ENCODE data around the gene SNX20.

The SNX20 gene, protein sequence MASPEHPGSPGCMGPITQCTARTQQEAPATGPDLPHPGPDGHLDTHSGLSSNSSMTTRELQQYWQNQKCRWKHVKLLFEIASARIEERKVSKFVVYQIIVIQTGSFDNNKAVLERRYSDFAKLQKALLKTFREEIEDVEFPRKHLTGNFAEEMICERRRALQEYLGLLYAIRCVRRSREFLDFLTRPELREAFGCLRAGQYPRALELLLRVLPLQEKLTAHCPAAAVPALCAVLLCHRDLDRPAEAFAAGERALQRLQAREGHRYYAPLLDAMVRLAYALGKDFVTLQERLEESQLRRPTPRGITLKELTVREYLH

DNA sequence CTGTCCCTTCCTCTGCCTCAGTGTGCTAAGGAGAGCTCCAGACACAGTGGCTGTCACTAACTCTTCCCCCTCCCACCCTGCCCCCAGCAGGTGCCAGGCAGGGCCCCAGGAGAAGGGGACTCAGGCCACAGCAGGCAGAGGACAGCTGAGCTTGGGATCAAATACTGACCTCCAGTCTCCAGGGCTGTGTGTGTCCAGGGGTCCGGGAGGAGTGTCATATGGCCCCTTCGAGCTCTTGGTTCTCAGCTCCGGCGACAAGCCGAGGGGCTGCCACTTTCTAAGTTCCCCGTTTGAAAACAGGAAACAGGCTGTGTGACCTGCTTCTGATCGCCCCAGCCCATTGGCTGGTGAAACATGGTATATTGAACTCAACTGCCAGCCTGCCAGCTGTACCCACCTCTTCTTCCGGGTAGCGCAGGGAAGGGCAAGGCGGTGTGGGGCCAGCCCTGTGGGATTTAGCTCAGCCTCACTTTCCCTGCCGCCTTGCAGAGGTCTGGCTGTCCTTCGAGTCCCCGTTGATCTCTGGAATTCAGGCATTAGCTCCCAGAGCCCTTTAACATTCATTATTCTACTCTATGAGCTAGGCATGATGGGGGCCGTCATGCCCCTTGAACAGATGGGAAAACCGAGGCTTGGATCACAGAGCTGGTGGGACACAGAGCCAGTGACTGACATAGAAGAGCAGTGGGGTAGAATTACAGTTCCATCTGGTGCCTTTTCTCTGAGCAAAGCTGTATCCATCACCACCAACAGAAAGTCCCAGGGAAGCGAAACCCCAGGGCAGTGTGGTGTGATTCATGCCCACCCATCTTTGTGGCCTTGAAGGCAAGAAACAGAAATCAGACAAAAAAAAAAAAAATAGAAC is at the start of gene SNX20:
Gene SNX20, minus strand, starts transcription at position 292 of the 865 bp plus-strand sequence. CDS start 3,786 bp downstream, outside the sequence.
- no peak for DNase-seq

DNA sequence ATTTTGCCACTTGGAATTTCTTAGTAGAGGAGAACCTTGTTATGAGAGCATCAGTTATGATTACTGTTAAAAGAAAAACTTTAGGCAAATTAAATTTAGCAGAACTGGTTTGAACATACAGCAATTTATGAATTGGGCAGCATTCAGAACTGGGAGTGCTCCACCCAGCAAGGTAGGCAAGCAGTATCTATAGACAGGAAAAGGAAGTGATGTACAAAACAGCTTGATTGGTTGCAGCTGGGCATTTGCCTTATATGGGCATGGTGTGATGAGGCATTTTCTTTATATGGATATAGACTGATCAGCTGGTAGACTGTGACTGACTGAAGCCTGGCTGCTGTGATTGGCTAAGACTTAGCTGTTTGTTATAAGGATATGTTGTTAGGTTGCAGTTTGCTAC is 43.2 kb upstream of the SNX20 start:
- no peak for DNase-seq

DNA sequence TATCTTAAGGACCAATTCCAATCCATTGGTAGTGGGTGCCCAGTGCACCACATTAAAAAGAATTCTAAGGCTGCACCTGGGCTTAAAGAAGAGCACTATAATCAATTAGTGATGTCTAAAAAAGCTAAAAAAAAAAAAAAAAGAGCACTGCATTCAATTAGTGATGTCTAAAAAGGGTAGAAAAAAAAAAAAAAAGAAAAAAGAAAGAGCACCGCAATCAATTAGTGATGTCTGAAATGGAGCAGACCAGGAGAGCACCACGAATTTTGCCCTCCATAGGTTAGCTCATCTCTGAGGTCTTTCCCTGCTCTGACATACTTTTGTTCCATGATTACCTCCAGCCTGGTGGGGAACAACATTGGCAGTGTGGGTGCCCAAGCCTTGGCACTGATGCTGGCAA is 41.8 kb upstream of the SNX20 start:
- DNase-seq, result no peak

DNA sequence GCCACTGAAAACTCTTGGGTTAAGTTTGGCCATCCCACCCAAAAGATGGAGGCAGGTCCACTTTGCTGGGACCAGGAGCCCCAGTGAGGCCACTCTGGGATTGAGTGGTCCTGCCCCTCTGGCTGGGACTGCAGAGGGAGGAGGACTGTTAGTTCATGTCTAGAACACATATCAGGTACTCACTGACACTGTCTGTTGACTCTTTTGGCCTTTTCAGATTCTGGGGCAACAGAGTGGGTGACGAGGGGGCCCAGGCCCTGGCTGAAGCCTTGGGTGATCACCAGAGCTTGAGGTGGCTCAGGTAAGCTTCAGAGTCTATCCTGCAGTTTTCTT is 41.3 kb upstream of the SNX20 start:
- DNase-seq, result no peak

DNA sequence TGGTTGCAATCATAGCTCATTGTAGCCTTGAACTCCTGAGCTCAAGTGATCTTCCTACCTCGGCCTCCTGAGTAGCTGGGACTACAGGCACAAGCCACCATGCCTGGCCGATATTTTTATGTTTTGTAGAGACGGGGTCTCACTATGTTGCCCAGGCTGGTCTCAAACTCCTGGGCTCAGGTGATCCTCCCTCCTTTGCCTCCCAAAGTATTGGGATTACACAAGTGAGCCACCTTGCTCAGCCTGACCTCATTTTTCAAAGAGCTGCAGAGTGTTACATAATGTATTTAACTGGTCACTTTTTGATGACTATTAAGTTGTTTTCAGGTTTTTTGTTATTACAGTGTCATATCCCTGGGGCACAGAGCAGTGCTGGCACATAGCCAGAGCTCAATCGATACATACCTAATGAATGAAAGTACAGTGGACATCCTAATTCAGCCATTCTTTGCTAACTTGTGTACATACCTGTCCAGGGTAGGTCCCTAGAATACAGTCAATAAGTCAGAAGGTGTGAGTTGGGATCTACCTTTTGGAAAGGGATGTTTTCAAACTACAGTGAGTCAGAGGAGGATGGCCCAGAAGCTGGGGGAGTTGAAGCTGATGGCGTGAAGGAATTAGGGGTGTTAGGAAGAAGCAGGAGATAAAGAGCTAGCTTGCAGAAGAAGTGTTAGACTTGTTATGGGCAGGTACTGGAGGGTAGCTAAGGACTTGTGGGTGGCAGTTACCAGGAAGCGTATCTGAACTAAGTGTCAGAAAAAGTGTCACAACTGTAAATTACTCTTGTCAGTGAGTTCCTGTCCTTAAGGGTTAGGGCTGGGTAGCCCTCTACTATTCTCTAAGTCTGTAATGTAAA is 40.7 kb upstream of the SNX20 start:
- no peak for DNase-seq

DNA sequence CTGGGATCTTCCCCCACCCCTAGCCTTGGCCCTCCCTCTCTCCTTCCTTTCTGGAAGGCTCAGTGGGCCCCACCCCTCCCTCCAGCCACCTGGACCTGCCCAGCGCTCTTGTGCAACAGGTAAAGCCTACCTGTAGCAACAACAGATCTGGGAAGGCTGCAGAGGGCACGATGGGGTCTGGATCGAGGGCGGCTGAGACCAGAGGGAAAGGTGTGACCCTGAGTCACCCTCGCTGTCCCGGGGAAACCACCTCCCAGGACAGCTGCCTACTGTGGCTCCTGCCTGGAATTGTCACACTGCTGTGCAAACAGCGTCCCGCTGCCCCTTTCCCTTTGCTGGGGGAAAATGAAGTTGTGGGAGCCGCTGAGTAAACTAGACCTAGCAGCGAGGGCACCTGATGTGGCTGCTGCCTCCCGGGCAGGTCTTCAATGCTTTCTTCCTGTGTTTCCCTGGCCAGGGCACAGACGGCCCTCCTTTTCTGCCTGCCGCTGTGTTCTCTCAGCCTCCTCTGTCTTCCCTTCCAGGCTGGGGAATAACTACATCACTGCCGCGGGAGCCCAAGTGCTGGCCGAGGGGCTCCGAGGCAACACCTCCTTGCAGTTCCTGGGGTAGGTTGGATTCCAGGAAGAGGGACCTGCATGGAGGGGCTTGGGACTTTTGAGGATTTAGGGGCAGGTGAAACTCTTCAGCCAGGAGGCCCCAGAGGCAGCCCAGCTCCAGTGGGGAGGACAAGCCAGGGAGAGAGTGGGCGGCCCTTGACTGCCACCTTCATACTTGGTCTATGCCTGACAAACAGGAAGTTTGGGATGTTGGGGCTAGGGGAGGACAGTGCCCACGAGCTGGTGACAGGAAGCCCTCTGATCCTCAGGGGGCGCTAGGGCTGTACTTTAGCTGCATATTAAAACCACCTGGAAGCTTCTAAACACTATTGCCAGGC is 38.6 kb upstream of the SNX20 start:
- DNase-seq, result no peak

DNA sequence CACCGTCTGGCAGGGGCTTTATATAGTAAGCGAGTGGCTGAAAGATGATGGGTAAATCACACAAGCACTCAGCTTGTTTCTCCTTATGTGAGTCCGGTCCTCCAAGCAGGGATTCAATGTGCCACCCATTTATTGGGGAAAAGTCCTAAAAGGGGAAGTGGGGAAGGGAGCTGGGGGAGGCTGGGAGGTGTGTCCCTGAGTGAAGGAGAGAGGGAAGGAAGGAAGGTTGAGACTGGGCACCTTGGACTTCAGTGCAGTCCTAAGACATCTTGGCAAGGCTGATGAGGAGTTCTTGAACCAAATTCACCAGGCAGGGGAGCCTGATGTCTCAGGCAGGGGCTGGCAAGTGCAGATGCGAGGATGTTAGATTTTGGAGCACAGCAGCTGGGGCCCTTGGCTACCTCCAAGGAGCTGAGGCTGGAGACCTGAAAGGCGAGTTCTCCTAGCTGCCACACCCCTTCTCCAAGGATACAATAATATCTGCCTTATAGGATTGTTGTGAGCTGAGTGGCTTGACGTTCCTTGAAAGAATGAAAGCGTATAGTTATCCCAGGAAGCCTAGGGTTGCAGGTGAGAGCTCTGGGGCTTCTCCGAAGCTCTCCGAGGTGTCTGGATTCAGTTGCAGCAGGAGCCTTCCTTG is 37.8 kb upstream of the SNX20 start:
- DNase-seq, result no peak

DNA sequence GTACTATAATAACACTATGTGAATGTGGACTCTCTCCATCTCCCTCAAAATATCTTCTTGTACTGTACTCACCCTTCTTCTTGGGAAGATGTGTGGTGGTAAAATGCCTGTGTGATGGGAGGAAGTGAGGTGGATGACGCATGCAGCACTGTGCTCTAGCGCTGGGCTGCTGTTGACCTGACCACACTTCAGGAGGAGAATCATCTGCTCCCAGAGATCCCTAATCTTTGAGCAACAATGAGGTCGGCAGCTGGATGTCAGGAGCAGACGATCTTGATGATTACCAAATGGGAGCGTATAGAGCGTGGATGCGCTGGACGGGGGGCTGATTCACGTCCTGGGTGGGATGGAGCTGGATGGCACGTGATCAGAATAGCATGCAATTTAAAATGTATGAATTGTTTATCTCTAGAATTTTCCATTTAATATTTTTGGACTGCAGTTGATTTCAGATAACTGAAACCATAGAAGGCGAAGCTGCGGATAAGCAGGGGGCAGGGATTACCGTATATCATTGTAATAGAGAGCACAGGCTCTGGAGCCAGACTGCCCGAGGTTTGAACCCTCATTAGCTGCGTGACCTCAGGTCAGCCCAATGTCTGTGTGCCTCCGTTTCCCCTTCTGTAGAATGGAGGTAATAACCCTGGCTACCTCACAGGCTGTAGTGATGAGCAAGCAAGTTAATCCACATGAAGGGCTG is 37.1 kb upstream of the SNX20 start:
- DNase-seq, result no peak

DNA sequence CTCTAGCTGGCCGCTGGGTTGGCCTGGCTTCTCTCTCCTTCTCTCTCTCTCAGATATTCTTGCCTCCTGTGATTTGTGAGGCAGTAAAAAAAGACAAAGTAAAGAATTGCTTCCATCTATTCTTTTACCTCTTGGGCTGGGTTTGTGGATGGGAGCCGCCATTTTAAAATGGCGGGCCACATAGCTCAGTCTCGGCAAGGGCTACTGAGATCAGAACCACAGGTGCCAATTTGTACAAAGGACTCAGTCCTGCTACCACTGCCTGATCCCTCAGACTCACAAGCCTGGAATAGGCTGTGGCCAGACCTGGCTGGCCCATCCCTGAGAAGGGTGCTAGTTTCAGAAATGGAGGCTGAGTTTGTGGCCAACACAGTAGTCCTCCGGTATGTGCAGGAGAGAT is 36.4 kb upstream of the SNX20 start:
- no peak for DNase-seq

DNA sequence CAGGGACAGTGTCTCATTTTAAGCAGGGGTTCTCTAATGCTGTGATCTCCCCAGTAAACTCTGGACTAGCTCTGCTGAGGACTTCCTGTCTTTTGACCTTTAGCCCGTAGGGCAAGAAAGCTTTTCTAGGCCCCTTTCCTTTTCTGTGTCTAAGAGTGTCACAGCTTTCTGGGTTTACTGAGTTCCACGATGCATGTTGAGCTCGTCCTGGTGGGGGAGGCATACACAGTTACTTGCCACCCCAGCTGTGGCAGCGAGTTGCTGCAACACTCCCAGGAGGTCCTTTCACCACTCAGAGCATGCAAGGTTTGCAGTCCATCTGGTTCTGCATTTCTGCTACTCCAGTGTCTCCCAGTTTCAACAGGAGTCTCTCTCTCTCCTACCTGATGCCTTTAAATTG is 36.0 kb upstream of the SNX20 start:
- DNase-seq, result no peak

DNA sequence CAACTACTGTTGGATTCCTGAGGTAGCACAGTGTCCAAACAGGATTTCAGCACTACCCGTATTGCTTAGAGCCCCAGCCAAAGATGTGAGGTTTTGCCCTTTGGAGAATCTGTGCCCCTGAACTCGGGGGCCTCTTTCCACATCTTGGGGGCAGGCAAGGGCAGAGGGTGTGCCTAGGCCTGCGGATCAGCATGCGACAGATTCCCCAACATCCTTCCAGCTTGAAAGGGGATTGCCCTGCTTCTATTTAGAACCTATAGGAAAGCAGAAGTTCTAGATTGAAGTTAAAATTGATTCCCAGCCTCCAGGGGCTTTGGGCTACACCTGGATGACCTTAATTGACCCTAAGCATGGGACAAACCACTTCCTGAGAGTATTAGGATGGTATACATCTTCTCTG is 31.8 kb upstream of the SNX20 start:
- DNase-seq, result no peak

DNA sequence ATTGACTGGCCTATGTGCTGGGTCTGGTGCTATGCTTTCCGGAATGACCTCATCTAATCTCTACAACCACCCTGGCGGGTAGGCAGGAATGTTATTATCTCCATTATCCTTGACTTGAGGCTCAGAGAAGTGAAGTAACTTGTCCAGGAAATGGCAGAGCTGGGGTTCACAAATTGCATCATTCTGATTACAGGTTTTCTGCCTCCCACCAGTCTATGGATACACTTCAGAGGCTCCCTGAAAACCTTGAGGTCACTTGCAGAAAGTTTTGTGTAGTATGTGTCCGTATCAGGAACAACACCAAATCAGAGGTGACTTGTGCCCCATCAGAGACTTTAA is 31.4 kb upstream of the SNX20 start:
- no peak for DNase-seq

DNA sequence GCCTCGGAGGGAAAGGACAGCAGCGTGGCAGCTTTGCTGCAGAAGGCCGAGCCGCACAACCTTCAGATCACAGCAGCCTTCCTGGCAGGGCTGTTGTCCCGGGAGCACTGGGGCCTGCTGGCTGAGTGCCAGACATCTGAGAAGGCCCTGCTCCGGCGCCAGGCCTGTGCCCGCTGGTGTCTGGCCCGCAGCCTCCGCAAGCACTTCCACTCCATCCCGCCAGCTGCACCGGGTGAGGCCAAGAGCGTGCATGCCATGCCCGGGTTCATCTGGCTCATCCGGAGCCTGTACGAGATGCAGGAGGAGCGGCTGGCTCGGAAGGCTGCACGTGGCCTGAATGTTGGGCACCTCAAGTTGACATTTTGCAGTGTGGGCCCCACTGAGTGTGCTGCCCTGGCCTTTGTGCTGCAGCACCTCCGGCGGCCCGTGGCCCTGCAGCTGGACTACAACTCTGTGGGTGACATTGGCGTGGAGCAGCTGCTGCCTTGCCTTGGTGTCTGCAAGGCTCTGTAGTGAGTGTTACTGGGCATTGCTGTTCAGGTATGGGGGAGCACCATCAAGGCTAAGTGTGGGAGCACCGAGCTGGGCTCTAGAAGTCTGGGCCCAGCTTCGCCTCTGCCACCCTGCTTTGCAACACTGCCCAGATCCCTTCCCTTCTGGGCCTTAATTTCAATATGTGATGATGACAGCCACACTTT is 30.9 kb upstream of the SNX20 start:
- DNase-seq, result peak; percentile 56

DNA sequence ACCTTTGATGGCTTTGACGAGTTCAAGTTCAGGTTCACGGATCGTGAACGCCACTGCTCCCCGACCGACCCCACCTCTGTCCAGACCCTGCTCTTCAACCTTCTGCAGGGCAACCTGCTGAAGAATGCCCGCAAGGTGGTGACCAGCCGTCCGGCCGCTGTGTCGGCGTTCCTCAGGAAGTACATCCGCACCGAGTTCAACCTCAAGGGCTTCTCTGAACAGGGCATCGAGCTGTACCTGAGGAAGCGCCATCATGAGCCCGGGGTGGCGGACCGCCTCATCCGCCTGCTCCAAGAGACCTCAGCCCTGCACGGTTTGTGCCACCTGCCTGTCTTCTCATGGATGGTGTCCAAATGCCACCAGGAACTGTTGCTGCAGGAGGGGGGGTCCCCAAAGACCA is 29.9 kb upstream of the SNX20 start:
- DNase-seq, result no peak

DNA sequence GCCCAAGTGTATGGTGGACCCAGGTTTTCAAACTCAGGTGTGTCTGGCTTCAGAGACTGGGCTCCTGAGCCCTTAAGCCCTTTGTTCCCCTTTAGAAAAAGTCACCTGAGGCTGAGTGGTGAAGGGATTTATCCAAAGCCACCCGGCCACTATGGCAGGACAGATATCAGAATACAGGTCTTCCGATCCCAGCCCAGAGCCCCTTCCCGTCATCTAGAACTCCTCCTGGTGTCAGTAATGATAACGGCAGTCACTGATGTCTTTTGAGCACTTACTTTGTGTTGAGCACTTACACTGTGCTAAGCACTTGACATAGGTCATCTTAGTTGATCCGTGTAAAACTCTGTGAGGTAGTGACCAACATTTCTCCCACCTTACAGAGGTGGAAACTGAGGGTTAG is 28.9 kb upstream of the SNX20 start:
- no peak for DNase-seq

DNA sequence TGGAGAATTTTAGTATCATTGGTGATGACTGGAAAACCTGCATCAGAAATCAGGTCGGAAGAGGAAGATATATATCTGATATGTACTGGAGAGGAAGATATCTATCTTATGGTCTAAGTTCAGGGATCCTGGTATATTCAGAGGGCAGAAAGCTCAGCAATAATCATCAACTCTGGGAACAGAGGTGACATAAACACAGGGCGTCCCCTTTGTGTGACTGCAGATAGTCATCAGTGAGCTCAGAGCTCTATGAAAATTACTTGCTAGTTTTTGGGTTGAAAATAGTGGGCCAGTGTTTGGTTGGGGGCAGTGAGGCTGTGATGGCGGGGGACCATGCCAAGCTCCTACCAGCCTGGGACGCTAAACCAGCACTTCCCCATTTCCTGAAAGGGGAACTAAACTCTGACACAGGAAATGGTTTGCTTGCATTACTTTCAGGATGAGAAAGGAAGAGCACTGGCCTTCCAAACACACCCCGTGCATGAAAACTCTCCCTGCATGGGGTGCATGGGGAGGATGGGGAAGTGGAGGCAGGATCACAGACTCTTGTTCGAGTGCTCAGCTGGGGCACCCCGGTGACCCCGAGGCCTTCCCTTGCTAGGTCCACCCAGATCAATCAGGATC is 28.1 kb upstream of the SNX20 start:
- no peak for DNase-seq

DNA sequence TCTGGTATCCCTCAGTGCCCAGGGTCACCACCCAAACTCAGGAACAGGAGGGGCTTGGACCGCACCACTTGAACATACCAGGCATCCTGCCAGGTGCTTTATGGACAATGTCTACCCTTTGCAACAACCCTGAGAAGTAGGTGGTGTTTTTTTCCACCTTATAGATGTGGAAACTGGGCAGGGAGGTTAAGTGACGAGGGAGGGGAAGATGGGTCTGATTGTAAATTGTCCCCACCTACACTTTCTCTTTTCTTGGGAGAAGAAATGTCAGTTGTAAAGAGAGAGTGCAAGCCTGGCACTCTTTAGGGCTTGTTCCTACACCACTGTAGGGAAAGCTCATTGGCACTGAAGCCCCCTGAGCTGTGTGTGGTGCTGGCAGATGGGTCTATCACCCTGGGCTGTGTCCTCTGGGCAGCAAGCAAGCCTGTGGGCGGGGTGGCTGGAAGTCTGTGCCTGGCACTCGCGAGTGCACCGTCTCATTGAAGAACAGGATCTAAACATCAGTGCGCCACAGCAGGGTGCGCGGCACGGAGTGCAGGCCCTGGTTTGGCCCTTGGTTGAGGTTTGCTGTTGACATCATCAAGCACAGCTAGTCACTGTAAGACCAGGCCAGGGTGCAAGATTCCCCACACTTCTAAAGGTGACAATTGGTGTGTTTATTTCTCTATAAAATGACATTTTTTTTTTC is 27.4 kb upstream of the SNX20 start:
- no peak for DNase-seq

DNA sequence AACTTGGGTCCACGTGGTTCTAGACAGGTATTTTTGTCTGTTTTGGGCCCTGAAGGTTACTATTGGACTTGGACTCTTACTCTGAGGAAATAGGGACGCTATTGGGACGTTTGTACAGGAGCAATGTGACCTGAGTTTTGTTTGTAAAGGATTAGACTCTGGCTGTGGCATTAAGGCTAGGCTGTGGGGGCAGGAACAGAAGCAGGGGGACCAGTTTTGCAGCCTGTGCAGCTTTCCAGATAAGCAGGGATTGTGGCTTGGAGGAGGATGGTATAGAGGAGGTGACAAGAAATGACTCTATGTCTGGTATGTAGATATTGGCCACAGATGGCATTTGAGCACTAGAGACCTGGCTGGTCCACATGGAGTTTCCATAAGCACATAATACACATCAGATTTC is 25.1 kb upstream of the SNX20 start:
- no peak for DNase-seq

DNA sequence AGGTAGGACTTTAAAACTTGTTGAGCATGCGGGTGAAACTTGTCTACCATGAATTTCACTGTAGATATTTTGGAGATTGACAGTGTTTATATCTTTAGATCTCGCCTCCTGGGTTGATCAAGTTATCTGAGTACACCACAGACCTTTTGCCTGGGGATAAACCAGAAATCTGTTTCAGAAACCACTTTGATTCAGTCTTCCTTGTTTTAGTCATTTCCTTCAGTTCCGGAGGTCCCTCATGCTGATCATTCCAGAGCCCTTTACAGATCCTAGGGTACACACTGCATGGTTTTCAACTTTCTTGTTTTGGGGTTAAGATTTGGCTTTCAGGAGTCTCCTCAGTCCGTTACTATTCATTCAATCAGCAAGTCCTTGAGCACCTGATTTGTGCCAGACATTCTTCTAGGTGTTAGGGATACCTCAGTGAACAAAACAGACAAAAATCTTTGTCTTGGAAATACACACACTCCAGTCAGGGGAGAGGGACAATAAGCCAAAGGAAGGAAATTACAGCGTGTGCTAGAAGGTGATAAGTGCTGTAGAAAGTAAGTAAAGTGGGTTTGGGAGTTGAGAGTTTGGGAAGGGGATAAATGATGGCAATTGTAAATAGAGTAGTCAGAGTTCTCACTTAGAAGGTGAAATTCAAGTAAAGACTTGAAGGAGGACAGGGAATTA is 24.5 kb upstream of the SNX20 start:
- DNase-seq, result no peak
